HG02884 (cell line): ENCODE data around the gene CKB.
"Not testable (repeated sequence)": the region's sequence is repeated elsewhere in the genome, so short reads cannot be mapped to it uniquely, and the experiment has no call there.

Source experiments
- ATAC-seq: cut with Tn5 transposase; IDR thresholded peaks from one replicate; pipeline ENCODE4 v1.9.1; 2021; ENCODE audit warnings: mild to moderate bottlenecking, moderate library complexity; ENCODE audit not compliant: unreplicated experiment

Gene CKB

DNA sequence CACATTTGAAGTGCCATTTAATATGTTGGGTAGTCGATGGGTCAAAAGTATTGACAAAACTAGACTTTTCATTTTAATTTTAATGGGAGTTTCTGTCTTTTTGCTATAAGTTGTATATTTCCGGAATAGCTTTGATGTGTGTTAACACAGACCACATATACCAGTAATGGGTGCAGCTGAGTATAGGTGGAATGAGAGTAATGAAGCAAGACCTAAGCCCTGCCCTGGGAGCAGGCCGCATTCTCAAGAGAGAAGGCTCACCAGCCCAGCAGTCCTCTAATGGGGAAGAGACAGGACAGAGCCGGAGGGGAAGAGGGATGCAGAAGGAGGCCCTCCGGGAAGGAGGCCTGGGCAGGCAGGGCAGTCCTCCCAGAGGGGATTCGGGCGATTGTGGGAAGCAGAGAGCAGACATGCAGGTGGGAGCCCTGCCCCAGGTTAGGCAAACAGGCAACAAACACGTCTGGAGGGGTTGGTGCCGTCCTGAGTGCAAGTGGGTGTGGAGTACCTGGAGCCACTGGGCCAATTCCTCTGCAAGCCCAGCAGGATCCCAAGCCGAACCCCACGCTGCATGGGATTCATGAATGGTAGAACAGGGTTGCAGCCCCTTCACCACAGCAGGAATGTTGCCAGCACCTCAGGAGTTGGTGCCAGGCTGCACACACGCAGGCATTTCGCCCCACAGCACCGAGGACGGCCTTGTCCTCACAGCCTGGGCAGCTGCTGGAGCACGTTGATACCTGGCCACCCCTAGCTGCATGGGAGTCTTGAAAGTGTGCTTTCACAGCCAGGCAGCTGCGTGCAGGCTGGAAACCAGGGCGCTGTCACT, 7.8 kb downstream of the CKB start:
- ATAC-seq: no peak

DNA sequence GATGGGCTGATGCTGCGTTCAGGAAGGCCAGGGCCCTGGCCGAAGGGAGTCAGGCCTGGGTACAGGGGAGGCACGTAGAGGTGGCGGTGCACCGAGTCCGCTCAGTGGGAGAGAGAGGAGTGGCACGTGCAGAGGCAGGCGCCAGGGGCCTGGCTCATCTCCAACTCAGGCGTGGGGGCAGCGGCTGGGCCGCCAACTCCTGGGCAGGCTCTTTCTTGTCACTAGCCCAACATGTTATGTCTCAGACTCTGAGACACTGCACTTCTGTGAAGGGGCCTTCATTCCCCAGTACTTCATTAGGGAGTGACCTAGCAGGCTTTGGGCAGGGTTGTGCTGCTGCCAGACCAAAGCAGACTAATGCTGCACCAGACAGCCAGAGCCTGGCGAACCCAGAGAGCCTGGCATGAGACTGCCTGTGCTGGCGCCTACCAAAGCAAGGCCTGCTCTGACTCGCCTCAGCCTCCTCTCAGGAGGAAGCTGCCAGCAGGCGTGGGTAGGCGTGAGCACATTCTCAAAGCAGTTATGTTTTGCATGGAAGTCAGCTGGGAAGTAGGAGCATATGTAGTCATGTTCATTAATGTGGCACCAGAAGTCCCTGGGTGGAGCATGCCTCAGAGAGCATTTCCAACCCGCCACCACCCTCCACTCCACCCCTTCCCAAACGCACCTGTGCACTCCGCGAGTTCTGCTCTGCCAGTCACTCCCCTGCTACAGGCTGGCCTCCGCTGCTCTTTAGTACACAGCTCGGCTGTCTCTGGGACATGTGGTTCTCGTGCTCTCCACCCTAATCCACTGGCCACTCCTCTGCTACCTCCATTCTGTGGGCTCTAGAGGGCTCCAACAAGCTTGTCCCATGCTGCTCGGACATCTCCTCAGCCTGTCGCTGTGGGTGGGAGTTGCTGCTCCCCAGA, 9.7 kb downstream of the CKB start:
- no peak for ATAC-seq

DNA sequence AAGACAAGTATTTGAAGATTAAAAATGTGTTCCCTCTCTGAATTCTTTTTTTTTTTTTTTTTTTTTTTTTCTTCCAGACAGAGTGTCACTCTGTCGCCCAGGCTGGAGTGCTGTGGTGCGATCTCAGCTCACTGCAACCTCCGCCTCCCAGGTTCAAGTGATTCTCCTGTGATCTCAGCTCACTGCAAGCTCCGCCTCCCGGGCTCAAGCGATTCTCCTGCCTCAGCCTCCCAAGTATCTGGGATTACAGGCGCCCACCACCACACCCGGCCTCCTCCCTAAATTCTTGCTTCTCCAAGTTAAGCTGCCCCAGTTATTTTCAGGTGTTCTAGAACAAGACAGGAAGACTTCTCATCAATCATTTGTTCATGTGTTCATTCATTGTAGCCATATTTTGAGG, 10.4 kb downstream of the CKB start:
- ATAC-seq: not testable (repeated sequence)

DNA sequence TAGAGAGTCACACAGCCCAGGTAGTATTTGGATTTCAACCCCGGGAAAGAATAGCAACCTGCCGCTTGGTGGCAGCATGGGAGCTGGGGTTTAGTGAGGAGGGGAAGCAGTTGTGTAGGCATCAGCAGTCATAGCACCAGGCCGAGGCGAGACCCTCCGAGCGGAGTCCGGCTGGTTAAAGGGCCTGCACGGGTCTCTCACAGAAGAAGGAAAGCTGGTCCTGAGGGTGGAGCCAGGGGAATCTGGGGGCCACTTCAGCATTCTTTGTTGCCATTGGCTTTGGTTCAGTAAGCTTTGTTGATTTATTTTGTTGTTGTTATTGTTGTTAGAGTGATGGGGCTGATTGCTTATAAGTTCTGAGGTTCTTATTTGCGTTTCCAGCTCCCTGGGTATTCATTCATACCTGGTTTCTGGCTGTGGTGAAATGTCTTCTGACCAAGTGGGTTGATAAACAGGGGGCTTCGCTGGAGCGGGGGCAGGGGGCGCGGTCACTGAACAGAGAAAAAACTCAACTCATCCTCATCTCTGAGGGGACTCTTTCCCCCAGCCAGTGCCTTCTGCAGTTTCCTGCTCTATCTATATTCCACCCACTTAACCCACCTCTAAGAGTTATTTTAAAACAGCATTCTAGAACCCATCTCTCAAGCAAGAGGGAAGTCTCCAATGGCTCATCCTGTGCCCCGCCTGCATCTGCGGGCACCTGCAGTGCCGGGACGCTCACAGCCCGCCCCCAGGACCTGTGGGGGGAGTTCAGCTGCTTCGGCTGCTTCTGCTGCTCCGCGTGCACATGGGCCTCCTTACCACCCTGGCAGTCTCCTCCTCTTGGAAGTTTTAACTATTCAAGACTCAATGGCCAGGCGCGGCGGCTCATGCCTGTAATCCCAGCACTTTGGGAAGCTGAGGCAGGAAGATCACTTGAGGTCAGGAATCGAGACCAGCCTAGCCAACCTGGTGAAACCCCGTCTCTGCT, 11.6 kb downstream of the CKB start:
- ATAC-seq: no peak

DNA sequence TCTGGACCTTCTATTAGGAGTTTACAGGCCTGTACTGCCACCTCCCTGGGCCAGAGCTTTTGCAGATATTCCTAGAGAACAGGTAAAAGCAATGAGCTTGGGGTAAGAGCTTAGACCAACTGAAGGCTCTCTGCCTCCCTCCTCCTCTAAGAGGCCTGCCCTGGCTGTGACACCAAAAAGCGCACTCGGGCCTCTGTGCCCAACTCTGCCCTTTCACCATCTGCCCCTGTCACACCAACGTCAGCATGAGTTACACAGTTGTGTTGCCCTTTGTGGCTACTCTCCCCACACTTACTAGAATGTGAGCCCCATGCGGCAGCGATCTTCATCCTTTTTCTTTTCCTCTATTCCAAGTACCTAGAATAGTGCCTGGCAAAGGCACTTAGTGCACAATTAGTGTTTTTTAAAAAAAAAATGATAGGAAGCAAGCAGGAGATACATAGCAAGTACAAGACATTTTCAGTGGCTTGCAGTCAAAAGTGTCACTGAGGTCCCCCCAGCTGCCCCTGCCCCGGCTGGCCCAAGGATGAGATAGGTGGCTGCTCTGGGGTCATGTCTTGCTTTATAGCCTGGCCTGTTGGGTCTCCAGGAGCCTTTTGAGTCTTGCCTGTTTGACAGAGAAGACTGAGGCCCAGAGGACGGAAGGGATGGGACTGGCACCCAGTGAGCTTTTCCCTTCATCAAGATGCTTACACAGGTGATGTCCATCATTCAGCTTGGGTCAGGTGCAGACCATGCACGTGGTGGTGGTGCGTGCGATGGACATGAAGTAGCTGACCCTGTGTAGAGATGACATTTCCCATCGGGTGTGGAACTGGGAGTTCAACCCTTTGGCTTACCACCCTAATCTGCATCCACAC, 12.5 kb downstream of the CKB start:
- ATAC-seq: no peak

DNA sequence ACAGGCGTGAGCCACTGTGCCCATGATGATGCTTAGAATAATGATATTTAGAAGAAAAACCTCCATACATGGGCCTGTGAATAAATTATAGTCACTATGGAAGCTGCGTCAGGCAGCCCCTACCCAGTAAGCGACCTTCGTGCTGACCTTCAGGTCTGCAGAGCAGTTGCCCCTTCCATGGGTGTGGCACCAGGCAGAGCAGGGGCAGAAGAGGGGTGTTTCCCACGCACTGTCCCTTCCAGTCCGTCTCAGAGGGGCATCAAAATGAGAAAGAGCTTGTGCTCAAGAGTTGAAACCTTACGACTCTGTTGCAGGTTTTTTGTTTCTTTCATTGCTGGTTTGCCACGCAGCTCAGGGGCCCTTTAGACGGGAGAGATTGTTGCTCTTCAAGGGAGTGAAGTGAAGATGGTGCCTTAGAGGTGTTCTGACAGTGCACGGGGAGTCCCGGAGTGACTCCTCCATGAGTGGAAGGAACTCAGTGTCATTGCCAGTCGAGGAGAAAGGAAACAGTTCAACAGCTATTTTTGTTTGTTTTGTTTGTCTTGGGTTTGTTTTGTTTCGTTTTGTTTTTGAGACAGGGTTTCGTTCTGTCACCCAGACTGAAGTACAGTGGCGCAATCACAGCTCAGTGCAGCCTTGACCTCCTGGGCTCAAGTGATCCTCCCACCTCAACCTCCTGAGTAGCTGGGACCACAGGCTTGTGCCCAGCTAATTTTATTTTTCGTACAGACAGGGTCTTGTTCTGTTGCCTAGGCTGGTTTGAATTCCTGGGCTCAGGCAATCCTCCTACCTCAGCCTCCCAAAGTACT, 13.9 kb downstream of the CKB start:
- ATAC-seq: no peak

DNA sequence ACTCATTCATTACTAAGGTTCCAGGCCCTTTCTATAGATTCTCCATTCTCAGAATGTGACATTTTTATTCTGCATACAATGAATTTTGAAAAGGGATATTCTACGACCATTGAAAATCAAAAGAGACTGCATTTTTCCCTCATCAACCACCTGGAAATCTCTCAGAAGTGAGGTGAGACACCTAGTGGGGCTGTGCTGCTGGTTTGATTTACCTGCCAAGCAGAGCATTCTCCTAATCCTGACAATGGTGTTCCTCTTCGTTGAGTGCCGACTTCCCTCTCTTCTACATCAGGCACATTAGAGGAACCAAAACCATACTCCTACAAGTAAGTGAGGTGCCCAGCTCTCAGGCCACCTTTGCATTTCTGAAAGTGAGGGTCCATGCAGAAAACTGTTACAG, 14.9 kb downstream of the CKB start:
- no peak for ATAC-seq

DNA sequence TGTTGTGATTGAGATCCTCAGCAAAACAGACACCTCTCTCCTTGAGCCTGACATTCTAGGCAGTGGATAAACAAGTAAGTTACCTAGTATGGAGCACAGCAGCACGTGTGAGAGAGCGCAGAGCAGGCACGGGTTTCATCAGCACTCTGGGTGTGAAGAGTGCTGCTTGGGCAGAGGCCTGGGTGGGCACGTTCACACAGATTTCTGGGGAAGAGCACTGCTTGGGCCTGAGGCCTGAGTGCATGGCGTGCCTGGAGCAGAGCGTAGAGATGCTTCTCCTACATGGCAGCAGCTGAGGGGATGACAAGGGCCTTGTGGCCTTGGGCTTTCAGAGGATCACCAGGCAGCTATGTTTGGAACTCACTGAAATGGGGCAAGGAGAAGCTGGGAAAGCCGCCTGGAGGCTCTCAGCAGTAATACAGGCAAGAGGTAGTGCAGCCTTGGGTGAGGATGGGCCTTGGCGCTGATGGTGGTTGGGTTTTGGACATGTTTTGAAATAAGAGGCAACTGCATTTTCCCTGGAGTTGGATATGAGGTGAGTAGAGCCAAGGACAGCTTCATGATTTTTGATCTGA, 17.6 kb downstream of the CKB start:
- ATAC-seq: no peak

DNA sequence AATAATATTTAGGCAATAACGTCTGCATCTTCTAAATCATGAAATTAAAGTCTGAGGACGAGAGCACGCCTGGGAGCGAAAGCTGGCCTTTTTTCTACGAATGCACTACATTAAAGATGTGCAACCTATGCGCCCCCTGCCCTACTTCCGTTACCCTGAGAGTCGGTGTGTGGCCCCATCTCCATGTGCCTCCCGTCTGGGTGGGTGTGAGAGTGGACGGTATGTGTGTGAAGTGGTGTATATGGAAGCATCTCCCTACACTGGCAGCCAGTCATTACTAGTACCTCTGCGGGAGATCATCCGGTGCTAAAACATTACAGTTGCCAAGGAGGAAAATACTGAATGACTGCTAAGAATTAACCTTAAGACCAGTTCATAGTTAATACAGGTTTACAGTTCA, 19.3 kb downstream of the CKB start:
- ATAC-seq: no peak

DNA sequence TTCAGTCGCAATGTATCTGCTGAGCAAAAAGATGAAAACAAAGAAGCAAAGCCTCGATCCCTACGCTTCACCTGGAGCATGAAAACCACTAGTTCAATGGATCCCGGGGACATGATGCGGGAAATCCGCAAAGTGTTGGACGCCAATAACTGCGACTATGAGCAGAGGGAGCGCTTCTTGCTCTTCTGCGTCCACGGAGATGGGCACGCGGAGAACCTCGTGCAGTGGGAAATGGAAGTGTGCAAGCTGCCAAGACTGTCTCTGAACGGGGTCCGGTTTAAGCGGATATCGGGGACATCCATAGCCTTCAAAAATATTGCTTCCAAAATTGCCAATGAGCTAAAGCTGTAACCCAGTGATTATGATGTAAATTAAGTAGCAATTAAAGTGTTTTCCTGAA, 19.8 kb downstream of the CKB start:
- no peak for ATAC-seq

DNA sequence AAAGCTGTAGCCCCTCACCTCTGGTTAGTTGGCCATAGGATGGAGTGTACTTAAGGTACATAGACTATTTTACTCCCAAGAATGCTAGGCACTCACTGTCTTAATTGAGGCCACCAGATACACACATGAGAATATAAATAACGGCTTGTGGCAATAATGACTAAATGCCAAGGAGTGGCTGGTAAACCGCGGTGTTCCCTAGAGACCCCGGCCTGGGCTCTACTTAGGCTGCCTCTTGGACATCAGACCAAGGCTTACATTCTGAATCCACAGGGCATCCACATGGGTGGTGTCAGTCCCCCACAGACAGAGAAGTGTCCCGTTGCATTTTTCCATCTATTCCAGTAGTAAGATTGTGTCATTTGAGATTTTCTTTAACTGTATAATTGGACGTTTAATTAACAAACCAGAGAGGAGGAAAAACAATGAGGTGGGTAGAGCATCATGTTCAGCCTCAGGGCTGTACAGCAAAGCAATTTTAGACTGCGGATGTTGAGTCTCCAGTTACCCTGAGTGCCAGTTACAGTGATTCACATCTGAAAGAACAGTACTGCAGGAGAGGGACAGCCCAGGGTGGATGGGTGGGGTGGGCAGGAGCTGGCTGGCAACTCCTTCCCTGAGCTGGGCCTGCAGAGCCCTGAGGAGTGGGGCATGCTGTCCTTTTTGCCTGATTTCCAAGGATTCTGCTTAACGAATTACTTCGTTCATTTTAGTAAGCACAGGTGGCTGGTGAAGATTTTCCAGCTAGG, 20.5 kb downstream of the CKB start:
- no peak for ATAC-seq

DNA sequence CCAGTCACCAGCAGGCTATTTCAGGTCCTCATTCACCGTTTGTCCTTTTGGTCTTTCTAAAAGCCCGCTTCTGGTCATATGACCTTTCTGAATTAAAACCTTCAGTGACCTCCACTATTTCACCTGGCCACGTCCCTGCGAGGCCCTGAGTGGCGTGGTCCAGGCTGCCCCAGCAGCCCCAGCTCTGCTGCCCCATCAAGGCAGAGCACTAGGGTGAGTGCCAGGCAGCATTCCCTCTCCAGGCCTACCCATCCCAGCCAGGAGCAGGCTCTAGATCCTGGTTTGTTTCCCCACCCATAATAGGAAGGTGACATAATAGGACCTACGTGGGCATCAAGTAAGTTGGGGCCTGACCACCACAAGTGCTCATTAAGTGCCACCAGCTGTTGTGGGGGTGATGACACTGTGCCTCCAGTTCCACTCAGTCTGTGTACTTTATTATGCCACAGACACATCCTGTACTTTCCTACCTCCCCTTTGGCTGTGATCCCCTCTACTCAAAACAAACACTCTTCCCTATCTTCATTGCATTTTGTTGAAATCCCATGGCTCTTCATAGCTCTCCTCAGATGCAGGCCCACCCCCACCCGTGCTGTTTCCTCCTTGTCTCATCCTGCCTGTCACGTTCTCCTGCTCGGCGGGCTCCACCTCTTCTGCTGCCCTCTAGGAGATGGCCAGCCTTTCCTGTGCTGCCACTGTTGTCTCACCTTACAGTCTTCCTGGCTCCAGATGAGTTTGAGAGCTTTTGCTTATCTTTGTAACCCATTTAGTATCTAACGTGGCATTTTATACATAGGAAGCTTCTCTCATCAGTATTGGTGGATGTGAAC, 21.4 kb downstream of the CKB start:
- ATAC-seq: no peak

DNA sequence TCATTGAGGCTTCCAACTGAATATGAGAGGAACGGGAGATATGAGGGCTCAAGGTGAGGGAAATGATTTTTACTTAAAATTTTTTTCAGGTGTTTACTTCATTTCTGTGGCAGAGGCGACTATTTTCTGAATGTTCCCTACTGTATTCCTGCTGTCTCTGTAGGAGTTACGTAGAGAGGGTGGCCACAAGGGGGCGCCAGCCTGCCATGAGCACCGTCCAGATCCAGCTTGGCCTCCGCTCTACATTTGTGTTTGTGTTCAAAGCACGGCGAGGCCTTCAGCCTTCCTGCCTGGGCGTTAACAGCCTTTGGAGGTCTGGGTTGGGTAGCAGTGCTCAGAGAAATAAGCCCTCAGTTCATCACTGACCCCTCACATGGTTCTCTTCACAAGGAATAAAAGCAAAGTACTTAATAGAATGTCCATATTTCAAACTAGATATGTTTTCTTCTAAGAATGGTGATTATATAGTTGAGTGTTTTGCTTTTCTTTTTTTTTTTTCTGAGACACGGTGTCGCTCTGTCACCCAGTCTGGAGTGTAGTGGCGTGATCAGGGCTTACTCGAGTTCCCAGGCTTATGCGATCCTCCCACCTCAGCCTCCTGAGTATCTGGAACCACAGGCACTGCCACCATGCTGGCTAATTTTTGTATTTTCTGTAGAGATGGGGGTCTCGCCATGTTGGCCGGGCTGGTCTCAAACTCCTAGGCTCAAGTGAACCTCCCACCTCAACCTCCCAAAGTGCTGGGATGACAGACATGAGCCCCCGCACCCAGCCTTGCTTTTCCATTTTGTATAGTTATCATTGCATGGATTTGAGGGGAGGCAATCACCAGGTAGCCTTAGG, 22.3 kb downstream of the CKB start:
- no peak for ATAC-seq

DNA sequence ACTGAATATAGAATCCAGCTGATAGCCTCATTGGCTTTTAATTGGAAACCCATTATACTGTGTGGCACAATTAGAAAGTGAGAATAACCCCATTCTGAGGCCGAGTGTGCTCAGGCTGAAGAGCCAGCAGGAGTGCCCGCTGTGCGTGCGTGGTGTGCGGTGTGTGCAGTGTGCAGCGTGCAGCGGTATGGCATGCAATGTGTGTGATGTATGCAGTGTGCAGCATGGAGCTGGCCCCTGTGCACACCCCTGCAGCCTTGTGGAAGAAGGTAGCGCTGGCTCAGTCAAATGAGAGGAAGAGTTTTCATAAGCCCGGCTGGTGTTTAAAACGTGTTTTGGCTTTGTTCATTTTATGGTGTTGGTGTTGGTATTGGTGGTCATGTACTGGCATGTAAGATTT, 22.9 kb downstream of the CKB start:
- no peak for ATAC-seq

DNA sequence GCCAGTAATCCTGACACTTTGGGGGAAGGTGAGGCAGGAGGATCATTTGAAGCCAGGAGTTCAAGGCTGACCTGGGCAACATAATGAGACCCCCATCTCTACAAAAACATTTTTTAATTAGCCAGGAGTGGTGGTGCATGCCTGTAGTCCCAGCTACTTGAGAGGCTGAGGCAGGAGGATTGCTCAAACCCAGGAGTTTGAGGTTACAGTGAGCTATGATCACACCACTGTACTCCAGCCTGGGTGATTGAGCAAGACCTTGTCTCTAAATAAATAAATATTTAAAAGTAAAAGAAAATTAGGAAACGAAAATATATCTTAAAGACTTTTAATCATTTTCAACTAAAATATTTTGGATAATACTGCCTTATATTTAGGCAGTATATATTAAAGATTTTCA, 25.9 kb downstream of the CKB start:
- no peak for ATAC-seq

DNA sequence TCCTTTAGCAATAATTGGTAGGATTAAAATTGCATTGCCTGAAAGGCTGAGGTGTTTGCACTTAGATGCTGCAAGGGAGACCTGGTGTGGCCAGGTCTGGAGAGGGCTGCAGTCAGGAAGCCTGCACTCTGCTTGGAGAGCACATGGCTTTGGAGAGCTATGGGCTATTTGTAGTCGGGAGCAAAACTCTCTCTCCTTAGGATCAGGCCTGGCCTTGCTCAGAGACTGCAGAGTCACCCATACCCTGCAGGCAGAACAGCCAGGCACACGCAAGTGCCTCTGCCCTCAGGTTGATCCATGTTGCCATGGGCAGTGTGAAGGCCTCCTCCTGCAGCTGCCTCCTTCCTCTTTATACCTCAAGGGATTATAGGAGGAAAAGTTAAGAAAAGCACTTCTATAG, 26.8 kb downstream of the CKB start:
- no peak for ATAC-seq
